T-helper 22 cell (primary cell): Measurements from ENCODE around the gene SSU72.
"Not testable (repeated sequence)": the region's sequence is repeated elsewhere in the genome, so short reads cannot be mapped to it uniquely, and the experiment has no call there.

Experiments used
- DNase-seq: peaks from one replicate; pipeline ENCODE4 v3.0.0-alpha.2; 2020; ENCODE audit warnings: low read depth

Gene SSU72

GRCh38 chr1:1558591-1558990, 16.1 kb downstream of the SSU72 start:
- DNase-seq: no peak

DNA sequence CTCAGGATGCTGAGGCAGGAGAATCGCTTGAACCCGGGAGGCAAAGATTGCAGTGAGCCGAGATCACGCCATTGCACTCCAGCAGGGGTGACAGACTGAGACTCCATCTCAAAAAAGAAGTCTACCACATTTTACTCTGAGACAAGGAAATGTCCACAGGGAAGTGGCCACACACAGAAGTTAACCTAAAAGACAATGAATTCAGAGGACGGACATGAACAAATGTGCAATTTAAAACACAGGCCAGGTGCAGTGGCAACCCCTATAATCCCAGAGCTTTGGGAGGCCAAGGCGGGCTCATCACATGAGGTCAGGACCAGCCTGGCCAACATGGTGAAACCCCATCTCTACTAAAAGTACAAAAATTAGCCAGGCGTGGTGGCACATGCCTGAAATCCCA, 17.0 kb downstream of the SSU72 start:
- not testable (repeated sequence) for DNase-seq

GRCh38 chr1:1556961-1557360, 17.7 kb downstream of the SSU72 start:
- not testable (repeated sequence) for DNase-seq

- DNase-seq: no peak
Observed at GRCh38 chr1:1556505-1556904, 18.2 kb downstream of the SSU72 start.

DNA sequence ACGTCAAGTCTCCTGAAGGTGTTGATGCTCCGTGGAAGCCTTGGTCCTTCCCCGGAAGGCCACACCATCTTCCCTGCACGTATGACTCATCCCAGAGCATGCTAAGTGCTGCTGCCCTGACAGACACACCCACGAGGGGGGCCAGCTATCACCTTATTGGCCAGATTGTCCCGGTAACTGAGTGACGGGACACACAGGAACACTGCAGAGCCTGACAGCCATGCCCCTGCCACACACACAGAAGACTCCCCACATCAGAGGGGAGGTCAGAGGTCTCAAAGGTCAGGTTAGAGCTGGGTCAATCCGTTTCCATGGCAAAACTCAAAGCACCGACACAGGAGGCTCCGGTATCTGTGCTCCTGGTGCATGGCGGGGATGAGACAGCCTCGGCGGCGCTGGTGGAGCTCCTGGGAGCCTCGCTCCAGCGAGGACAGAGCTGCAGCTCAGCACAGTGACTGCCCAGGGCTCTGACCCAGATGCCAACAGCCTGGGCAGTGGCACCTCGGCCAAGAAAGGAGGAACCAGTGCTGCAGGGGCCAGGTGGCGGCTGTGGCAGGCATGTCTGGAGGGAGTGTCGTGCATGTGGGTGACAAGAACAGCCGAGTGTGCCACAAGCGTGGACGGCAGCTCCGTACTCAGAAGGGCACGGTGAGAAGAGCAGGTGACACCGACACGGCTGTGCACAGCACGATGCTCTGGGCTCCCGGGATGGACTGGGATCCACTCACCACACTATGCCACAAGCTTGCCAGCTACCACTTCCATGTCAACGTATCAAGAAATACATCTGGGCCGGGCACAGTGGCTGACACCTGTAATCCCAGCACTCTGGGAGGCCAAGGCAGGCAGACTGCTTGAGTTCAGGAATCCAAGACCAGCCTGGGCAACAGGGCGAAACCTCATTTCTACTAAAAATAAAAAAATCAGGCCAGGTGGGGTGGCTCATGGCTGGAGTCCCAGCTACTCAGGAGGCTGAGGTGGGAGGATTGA, 19.4 kb downstream of the SSU72 start:
- DNase-seq: no peak

- DNase-seq: no peak
Observed at GRCh38 chr1:1554550-1554925, 20.1 kb downstream of the SSU72 start.

GRCh38 chr1:1553821-1554494, 20.7 kb downstream of the SSU72 start:
- DNase-seq: no peak

DNA sequence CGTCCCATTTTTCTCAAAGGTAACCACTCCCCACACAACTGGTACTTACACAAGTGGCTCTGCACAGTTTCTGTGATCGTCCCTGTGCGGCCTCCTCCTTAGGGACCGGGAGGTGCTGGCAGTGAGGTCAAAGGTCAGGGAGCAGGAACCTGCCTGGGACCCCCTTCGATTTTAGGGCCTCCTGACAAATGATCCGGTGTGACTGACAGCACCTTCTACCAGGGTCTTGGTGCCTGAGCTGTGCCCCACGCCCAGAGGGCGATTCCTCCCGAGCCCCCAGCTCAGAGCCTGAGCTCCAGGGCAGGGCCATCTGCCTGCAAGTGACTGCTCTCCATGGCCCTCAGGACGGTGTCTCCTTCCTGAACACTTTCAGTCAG, 22.4 kb downstream of the SSU72 start:
- DNase-seq: no peak

DNA sequence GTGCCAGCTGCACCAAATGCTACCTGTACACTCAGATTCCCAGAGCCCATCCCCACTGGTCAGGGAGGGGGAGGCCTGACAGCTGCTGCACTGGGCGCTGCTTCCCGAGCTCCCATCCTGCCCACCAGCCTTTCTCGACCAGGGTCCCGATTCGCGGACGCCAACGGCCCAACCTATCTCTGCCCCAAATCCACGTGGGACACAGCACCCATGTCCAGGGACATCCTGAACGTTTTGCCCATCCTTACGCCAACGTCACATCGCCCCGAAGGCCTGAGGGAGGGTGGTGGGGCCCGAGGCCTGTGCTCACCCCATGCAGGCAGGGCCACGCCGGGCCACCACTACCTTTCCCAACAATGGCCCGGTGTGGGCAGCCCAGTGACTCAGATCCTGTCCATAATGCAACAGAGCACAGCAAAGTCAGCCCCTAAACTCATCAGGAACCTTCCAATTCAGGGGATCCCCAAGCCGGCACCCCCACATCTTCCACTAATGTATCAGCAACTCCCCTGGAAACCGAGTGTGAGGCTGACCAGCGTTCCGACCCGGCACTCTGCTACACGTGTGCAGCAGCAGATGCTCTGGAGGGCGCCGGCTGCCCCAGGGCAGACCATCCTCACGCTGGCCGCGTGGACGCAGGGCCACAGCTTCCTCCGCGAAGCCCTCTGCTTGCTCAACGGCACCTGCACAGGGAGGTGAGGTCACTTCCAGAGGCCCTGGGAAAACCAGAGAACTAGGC, 23.0 kb downstream of the SSU72 start:
- no peak for DNase-seq

- no peak for DNase-seq
Observed at GRCh38 chr1:1550591-1551432, 23.9 kb downstream of the SSU72 start.

- DNase-seq: no peak
Observed at GRCh38 chr1:1550087-1550486, 24.6 kb downstream of the SSU72 start.

DNA sequence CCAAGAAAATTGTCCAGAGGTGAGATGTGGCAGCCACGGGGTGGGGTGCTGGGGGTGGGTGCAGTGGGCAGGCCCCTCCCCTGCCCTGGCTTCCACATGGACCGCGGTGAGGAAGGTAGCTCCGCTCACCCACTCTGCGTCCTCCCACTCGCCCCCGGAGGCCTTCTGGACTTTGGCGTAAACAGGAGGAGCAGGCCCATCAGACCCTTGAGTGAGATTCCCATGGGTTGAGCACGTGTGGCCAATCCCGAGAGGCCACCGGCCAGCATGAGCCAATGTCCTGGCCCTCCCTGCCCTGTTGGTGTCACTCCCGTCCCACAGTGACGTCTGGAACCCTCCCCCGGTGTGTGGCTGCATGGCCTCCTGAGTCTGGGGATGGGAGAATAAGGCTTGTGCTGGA, 26.1 kb downstream of the SSU72 start:
- no peak for DNase-seq

GRCh38 chr1:1547476-1547875, 27.2 kb downstream of the SSU72 start:
- no peak for DNase-seq

DNA sequence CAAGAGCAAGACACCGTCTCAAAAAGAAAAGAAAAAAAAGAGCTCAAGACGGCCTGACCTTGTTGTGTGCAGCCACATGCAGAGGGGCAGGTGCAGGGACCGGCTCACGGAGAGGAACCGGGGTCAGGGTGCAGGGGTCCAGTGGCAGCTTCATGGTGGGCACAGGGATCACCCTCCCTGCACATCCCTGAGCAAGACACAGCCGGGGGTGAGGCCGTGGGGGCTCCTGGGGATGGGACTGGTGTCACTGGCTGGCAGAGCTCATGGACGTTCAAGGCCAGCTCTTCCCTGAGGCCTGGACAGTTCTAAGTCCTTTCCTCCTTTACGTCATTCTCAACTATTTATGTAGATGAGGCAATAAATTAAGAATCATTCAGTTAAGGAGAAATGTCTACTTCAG, 27.7 kb downstream of the SSU72 start:
- DNase-seq: no peak

GRCh38 chr1:1545946-1546737, 28.5 kb downstream of the SSU72 start:
- no peak for DNase-seq

DNA sequence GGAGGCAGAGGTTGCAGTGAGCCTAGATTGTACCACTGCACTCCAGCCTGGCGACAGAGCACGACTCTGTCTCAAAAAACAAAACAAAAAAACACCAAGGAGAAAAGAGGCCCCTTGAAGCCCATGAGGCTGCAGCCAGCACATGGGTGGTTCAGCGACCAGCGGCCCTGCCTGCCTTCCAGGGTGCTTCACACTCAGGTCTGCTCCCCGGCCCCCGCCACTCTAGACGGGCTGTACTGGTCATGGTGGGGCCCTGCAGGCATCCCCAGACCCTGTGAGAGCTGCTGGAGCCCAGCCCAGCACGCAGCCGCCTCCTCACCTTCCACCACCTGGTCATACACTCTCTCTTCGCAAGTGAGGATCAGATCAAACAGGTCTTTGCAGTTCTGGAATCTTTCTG, 30.1 kb downstream of the SSU72 start:
- no peak for DNase-seq

GRCh38 chr1:1543706-1544099, 31.0 kb downstream of the SSU72 start:
- DNase-seq: no peak

DNA sequence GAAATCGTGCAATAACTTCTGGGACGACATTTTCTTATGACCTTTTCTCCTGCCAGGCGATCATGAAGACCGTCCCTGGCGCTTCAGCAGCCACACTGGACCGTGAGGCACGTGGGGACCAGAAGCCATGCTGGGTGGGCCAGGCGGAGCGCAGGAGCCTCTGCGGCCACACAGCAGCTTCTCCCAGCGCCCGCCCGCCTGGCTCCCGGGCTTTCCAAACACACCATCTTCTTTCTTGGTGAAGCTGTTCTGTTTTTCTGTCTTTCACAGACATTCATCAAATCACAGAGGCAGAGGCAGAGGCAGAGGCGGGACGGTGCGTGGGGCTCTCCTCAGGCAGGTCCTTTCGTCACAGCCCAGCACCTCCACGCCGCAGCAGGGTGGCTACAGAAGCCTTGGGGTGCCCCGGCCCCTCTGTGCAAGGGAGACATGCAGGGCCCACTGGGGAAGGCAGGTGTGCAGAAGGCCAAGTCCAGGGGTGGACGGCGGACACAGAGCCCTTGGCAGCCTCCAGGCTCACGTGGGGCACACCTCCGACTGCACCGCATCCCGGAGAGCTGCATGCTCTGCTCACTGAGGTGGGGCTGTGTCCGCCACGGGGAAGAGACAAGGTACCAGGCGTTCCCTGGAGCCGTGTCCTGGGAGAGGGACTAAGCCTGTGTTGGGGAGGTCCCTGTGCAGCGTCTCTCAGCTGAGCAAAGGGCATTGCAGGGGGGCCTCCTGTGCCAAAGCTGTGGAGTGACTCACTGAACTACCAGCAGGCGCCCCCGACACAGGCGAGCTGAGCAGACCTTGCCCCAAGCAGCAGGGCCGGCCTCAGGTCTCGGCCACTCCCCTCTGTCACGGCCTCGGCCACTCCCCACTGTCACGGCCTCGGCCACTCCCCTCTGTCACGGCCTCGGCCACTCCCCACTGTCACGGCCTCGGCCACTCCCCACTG, 31.6 kb downstream of the SSU72 start:
- DNase-seq: no peak

DNA sequence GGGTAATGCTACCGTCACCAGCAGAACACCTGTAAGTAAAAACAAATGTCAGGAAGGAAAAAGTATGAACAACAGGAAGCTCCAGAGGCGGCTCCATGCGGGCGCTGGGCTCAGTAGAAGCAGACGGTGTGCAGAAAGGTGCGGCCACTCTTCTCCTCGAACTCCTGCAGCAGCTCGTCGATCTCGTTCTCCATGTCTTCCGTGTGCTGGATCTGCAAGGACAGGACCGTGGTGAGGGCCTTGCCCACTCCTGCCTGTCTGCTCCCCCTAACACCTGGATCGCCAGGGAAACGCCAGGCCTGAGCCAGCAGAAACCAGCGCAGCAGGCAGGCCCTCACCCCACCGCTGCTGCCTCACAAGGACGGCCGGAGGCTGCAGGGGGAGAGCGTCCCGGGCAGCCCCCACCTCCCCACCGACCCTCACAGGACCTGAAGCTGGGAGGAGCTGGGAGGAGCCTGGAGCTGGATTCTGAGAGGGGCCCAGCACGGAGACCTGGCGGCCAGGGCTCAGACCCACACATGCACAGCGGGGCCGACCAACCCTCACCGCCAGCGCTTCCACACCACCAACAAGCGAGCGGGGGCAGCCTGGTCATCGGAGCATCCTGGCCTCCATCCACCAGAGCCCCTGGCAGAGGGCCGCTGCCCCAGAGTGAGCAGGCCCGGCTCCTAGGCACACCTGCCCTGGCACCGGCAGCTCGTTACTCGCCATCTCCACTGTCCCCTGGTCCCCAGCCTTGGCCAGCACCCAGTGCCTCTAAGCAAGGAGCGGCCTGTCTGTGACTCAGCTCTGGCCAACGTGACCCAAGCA, 32.5 kb downstream of the SSU72 start:
- no peak for DNase-seq
